Measurements from ENCODE around the gene SPEN. TPM values are rescaled to one million over a fixed set of nuclear protein-coding genes. Genes with fewer than 3 reads are reported as not detected.
"Not testable (repeated sequence)": the region's sequence is repeated elsewhere in the genome, so short reads cannot be mapped to it uniquely, and the experiment has no call there.

The SPEN gene
- polyA plus RNA-seq, 3 donors from 2014 or later = 1.2 to 46.0 (median 6.0) TPM

DNA sequence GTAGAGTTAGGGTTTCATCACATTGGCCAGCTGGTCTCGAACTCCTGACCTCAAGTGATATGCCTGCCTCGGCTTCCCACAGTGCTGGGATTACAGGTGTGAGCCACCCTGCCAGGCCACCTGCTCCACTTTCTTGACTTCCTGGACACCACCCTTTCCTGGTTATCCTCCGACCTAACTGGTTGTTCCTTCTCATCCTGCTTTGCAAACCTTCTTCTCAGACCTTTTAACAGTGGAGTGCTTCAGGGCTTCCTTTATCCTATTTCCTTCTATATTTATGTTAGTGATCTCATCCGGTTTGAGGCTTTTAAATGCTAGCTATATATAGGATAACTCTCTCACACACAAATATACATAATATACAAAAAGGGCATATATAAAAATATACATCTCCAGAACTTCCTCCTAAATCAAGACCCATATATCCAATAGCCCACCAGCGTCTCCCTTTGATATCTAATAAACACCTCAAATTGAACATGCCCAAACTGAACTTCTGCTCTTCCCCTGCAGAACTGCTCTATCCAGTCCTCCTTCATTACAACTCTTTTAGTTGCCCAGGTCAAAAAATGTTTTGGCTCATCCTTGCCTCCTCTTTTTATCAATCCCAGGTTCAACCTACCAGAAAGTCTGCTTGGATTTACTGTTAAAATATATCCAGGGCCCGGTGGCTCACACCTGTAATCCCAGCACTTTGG lies 20.5 kb upstream of the SPEN start:
- Mint-ChIP-seq H3K4me1 (peaks cover 14 to 18% of the 10 kb centered on the region in 2 donors), H3K27me3 (ENCODE audit: low read depth in 3 of 3) (no peaks in the 10 kb centered on the region), H3K9me3 (no peaks in the 10 kb centered on the region), H3K4me3 (no peak overlapping the region), H3K27ac (no peak overlapping the region), H3K36me3 (no peaks in the 10 kb centered on the region)
- no peak for DNase-seq

DNA sequence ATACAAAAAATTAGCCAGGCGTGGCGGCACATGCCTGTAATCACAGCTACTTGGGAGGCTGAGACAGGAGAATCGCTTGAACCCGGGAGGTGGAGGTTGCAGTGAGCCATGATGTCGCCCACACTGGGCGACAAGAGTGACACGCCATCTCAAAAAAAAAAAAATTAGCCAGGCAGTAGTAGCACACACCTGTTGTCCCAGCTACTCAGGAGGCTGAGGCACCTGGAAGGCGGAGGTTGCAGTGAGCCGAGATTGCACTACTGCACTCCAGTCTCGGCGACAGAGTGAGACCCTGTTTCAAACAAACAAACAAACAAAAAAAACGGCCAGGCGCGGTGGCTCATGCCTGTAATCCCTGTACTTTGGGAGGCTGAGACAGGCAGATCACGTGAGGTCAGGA lies 19.9 kb upstream of the SPEN start:
- H3K36me3 Mint-ChIP-seq; H3K27me3 Mint-ChIP-seq (ENCODE audit: low read depth in 3 of 3); H3K9me3 Mint-ChIP-seq; H3K27ac Mint-ChIP-seq; H3K4me3 Mint-ChIP-seq; DNase-seq: not testable (repeated sequence)
- H3K4me1 Mint-ChIP-seq = peaks cover 14 to 20% of the 10 kb centered on the region in 2 donors

DNA sequence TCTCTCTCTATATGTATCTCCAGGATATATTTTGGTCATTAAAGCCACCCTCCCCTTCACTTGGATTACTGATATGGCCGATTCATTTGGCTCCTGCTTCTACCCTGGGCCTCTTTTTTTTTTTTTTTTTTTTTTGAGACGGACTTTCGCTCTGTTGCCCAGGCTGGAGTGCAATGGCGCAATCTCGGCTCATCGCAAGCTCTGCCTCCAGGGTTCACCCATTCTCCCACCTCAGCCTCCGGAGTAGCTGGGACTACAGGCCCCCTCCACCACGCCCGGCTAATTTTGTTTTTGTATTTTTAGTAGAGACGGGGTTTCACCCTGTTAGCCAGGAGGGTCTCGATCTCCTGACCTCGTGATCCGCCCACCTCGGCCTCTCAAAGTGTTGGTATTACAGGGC lies 18.6 kb upstream of the SPEN start:
- not testable (repeated sequence) for DNase-seq, H3K9me3 Mint-ChIP-seq, H3K27ac Mint-ChIP-seq, H3K4me3 Mint-ChIP-seq, H3K36me3 Mint-ChIP-seq
- Mint-ChIP-seq H3K27me3 (ENCODE audit: low read depth in 3 of 3) (peaks cover 0 to 11% (median 0%) of the 10 kb centered on the region in 3 donors), H3K4me1 (peaks cover 21 to 32% of the 10 kb centered on the region in 2 donors)

DNA sequence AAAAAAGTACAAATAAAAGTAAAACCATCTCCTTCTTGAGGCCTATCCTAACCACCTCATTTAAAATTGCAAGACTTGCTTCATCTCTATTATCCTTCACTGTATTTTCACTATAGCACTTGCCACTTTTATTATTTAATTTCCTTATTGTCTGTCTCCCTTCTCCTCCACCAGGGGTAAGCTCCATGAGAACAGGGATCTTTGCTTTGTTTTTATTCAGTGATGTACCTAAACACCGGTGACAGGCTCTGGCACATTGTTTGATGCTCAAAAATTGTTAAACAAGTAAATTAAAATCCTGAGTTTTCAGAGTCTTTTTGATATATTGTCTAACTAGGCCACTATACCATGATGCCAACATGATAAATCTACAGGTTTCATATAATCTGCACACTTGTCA lies 17.2 kb upstream of the SPEN start:
- Mint-ChIP-seq H3K9me3 (no peaks in the 10 kb centered on the region), H3K27ac (peak overlapping the region in 3 of 6 donors; percentile 4 to 63 (median 25)), H3K4me3 (peak overlapping the region in 2 of 5 donors; percentile 8 to 39), H3K27me3 (ENCODE audit: low read depth in 3 of 3) (peaks cover 7 to 24% (median 8%) of the 10 kb centered on the region in 3 donors), H3K4me1 (peaks cover 22 to 39% of the 10 kb centered on the region in 2 donors), H3K36me3 (no peaks in the 10 kb centered on the region)
- DNase-seq = no peak

DNA sequence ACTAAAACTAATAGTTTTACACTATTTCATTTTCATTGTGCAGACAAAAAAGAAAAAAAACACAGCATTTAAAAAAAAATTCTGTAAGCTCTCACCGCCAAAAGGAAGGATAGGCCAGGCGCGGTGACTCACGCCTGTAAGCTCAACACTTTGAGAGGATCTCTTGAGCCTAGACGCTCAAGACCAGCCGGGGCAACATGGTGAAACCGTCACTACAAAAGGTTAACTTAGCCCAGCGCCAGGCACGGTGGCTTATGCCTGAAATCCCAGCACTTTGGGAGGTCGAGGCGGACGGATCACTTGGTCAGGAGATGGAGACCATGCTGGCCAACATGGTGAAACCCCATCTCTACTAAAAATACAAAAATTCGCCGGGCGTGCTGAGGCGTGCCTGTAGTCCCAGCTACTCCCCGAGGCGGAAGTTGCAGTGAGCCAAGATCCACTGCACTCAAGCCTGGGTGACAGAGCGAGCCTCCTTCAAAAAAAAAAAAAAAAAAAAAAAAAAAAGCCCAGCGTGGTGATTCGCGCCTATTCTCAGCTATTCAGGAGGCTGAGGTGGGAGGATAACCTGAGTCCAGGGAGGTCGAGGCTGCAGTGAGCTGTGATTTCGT lies 14.3 kb upstream of the SPEN start:
- H3K27me3 Mint-ChIP-seq (ENCODE audit: low read depth in 3 of 3) = peaks cover 25 to 43% (median 25%) of the 10 kb centered on the region in 3 donors
- H3K4me1 Mint-ChIP-seq = peaks cover 40 to 63% of the 10 kb centered on the region in 2 donors
- peak in 1 of 3 donors; percentile 14 for DNase-seq
- no peaks in the 10 kb centered on the region for H3K9me3 Mint-ChIP-seq
- H3K4me3 Mint-ChIP-seq = peak overlapping the region; percentile 94 to 97 (median 95)
- peak overlapping the region; percentile 96 to 99 (median 98) for H3K27ac Mint-ChIP-seq
- no peaks in the 10 kb centered on the region for H3K36me3 Mint-ChIP-seq

DNA sequence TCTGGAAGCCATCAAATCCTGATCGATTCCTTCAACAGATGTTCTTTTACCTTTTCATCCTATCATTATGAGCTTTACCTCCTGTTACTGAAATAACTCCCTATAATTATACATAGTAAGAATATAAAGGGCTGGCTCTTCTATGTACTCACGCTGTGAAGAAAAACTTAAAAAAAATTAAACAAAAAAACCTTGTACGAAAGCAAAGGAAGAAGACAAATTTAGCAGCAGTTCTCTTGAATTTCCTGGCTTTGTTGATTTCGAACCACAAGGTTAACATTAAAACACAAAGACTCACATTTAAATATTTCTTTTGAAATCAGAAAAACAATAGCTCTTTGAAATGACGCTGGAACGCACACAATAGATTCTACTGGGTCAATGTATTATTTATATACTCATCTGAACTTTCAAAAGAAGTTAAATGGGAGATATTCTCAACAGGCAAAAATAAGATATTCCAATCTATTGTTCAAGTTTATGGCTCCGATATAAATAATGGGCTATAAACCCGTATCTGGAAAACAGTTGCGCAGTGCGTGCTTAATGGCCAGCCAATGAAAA lies 13.6 kb upstream of the SPEN start:
- Mint-ChIP-seq H3K4me1 (peaks cover 40 to 63% of the 10 kb centered on the region in 2 donors), H3K27me3 (ENCODE audit: low read depth in 3 of 3) (peaks cover 25 to 43% (median 25%) of the 10 kb centered on the region in 3 donors), H3K27ac (peak overlapping the region; percentile 96 to 99 (median 98)), H3K4me3 (peak overlapping the region; percentile 94 to 97 (median 95)), H3K36me3 (no peaks in the 10 kb centered on the region), H3K9me3 (no peaks in the 10 kb centered on the region)
- DNase-seq = peak in 1 of 3 donors; percentile 8

DNA sequence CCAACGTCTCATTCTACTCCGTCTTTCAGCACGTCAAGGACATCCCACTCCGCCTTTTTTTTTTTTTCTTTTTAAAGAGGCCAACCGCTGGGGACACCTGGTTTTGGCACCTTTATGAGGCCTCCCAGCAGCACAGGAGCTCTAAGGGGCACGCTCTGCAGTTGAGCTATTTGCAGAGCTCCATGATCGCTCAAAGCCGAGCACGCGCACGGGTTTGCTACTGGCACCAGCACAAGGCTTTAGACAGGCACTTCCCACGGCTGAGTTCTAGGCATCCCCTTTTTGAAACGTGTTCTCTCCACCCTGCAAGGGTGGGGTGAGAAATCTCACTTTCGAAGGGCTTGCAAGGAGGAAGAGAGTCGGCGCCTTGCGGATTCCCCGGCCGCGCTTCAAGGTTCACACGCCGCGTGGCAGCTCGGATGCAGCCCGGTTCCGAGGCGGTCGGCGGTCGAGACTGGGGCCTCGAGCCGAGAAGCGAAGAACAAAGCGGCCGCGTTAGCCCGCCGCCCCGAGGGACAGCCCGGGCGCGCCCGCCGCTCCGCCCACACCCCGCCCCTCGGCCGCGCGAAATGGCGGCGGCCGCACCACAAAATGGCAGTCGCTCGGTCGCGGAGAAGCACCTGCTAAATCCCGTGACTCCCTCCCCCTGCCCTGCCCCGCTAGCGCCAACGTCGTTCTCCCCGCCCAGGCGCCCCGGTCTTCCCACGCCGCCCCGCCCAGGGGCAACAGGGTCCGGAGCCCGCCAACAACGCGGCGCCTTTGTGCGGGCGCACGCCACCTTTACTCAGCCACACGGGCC lies 12.9 kb upstream of the SPEN start:
- Mint-ChIP-seq H3K4me1 (peaks cover 37 to 61% of the 10 kb centered on the region in 2 donors), H3K9me3 (no peaks in the 10 kb centered on the region), H3K27me3 (ENCODE audit: low read depth in 3 of 3) (peaks cover 25 to 43% (median 25%) of the 10 kb centered on the region in 3 donors), H3K36me3 (no peaks in the 10 kb centered on the region), H3K27ac (peak overlapping the region; percentile 96 to 99 (median 98)), H3K4me3 (peak overlapping the region; percentile 94 to 97 (median 95))
- DNase-seq = peak; percentile 87 to 88 (median 88)

DNA sequence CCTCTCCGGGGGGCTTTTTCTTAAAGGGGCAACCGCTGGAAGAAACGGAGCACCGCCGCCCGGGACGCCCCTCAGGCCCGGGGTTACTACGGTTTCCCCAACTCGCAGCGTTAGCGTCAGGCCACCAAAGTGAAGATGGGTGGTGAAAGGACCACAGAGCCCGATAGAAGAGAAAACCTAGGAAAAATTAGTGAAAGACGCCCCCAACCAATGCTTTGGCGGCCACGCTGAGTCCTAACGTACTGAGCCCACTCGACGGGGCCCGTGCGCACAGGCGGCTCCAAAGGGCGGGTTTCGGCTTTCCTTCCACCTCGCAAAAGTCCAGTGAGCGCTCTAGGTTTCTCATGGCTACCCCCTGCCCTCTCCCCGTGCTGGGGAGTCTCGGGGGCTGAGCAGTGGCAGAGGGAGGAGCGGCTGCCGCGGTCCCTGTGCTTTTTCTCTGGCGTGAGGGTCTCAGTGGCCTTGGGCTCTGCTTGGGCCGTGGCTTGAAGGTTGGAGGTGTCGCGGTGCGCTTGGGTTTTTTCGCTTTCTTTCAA lies 12.2 kb upstream of the SPEN start:
- peak overlapping the region; percentile 94 to 97 (median 95) for H3K4me3 Mint-ChIP-seq
- peaks cover 31 to 55% of the 10 kb centered on the region in 2 donors for H3K4me1 Mint-ChIP-seq
- H3K27ac Mint-ChIP-seq = peak overlapping the region; percentile 96 to 98 (median 98)
- no peak for DNase-seq
- peaks cover 25 to 43% (median 26%) of the 10 kb centered on the region in 3 donors for H3K27me3 Mint-ChIP-seq (ENCODE audit: low read depth in 3 of 3)
- no peaks in the 10 kb centered on the region for H3K36me3 Mint-ChIP-seq
- no peaks in the 10 kb centered on the region for H3K9me3 Mint-ChIP-seq

DNA sequence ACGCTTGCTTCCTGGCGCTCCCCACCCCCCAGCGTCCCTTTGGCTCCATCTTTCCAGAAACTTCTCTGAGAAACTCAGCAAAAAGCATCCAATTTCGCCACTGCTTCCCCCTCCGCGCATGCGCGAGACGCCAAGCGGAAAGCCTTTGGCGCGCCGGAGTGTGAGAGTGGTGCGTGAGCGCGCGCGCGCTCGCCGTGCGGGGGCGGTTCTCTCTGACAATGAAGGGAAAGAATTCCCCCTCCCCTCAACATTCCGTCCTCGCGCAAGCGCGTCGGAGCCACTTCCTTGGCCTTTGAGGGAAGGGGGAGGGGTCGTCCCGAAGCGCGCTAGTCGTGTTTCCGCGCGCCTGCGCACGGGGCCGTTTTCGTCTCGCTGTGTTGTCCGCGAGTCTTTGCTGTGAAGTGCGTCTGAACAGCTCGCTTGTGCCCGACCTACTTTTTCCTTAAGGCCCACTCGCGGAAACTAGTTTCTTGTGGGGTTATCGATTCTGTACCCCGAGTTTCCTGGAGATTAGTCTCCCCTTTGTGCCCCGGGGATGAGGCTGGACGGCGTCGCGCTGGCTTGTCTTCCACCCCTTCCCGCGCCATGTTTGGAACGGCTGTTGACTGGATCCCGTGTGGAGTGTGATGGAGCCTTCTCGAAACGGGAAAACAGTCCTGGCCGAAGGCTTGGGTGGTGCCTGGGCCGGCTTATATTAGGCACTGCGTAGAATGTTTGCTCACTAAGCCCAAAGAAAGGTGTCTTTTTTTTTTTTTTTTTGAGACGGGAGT lies 11.6 kb upstream of the SPEN start:
- Mint-ChIP-seq H3K36me3 (no peaks in the 10 kb centered on the region), H3K27ac (peak overlapping the region; percentile 96 to 98 (median 98)), H3K9me3 (no peaks in the 10 kb centered on the region), H3K27me3 (ENCODE audit: low read depth in 3 of 3) (peaks cover 25 to 43% (median 29%) of the 10 kb centered on the region in 3 donors), H3K4me3 (peak overlapping the region; percentile 94 to 97 (median 95)), H3K4me1 (peaks cover 30 to 50% of the 10 kb centered on the region in 2 donors)
- DNase-seq = peak; percentile 97 to 99 (median 98)

DNA sequence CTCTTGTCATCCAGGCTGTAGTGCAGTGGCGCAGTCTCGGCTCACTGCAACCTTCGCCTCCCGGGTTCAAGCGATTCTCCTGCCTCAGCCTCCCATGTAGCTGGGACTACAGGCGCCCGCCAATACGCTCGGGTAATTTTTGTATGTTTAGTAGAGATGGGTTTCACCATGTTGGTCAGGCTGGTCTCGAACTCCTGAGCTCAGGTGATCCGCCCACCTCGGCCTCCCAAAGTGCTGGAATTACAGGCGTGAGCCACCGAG lies 11.1 kb upstream of the SPEN start:
- not testable (repeated sequence) for H3K36me3 Mint-ChIP-seq, H3K9me3 Mint-ChIP-seq, DNase-seq
- Mint-ChIP-seq H3K27ac (peak overlapping the region; percentile 96 to 98 (median 98)), H3K4me3 (peak overlapping the region; percentile 94 to 97 (median 95)), H3K4me1 (peaks cover 30 to 50% of the 10 kb centered on the region in 2 donors), H3K27me3 (ENCODE audit: low read depth in 3 of 3) (peaks cover 25 to 43% (median 29%) of the 10 kb centered on the region in 3 donors)

DNA sequence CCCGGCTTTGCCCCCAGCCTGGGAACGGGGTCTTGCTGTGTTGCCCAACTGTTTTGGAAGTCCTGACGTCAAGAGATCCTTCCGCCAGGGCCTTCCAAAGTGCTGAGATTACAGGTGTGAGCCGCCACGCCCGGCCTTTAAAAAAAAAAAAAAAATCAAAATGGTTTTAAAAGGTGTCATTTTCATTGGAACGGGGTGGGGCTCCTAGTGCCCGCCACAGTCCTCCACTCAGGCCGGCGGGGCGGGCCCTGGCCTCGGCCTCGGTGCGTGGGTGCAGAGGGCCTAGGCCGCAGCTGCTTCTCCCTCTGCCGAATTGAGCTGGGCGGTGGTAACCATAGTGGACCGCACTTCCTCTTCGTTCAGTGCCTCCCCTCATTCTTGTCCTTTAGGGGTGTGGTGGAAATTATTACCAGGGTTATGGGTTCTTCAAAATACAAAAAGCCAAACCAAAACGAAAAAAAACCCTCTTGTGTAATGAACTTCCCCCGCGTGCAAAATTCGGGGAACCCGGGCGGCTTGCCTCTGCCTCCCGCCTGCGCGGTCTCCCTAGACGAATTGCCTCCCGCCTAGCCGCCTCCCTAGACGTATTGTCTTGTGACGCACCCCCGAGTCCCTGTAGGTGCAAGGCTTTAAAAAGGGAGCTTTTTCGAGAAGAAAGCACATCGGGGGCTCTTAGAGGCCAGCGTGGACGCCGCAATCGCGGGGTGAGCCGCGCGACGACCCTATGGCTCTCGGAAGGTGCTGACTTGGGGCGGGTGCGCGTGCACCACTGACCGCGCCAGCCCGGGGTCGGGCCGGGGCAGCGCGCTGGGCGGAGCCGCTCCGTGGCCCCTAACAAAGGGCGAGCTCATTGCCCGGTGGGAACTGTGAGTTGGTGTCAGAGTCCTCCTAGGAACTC lies 10.5 kb upstream of the SPEN start:
- peak; percentile 81 to 84 (median 83) for DNase-seq
- Mint-ChIP-seq H3K4me3 (peak overlapping the region; percentile 94 to 97 (median 95)), H3K4me1 (peaks cover 26 to 44% of the 10 kb centered on the region in 2 donors), H3K36me3 (no peaks in the 10 kb centered on the region), H3K27ac (peak overlapping the region; percentile 96 to 98 (median 98)), H3K27me3 (ENCODE audit: low read depth in 3 of 3) (peaks cover 25 to 43% (median 29%) of the 10 kb centered on the region in 3 donors), H3K9me3 (no peaks in the 10 kb centered on the region)

DNA sequence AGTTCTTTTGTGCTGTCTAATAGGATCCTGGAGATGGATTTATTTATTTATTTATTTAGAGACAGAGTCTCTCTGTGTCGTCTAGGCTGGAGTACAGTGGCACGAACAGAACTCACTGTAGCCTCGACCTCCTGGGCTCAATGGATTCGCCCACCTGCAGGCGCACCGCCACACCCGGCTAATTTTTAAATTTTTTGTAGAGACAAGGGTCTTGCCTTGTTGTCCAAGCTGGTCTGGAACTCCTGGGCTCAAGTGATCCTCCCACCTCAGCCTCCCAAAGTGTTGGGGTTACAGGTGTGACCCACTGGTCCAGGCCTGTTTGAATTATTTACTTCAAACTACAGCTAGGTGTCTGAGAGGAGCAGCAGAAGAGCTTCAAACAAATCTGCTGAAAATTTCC lies 9.6 kb upstream of the SPEN start:
- H3K36me3 Mint-ChIP-seq = no peaks in the 10 kb centered on the region
- no peaks in the 10 kb centered on the region for H3K9me3 Mint-ChIP-seq
- peaks cover 25 to 41% (median 29%) of the 10 kb centered on the region in 3 donors for H3K27me3 Mint-ChIP-seq (ENCODE audit: low read depth in 3 of 3)
- peak overlapping the region; percentile 94 to 97 (median 95) for H3K4me3 Mint-ChIP-seq
- H3K4me1 Mint-ChIP-seq = peaks cover 24 to 41% of the 10 kb centered on the region in 2 donors
- no peak for DNase-seq
- peak overlapping the region; percentile 46 to 98 (median 96) for H3K27ac Mint-ChIP-seq

Data from immature natural killer cell (primary cell).